ENCODE measurements around the gene C1orf198.

GRCh38 chr1:230850547-230850946 lies 17.8 kb downstream of the C1orf198 start:
- no peak for TF ChIP-seq POLR2A (IDR thresholded peaks at IDR 0.05)
- TF ChIP-seq CTCF (IDR thresholded peaks at IDR 0.05): no peak

All from thyroid gland (tissue), 4 donors.